Osteoblast (primary cell): ENCODE measurements around the gene COX6A1. TPM values are rescaled to one million over a fixed set of nuclear protein-coding genes. Genes with fewer than 3 reads are reported as not detected.
"Not testable (repeated sequence)": the region's sequence is repeated elsewhere in the genome, so short reads cannot be mapped to it uniquely, and the experiment has no call there.

Experiments
- DNase-seq: peaks from one replicate; pipeline ENCODE4 v3.0.0; 2011; ENCODE audit warnings: low spot score, mixed read lengths; ENCODE audit not compliant: insufficient read length; ENCODE audit errors: missing footprints
- H2AFZ ChIP-seq: 2 replicates; pipeline ENCODE4 v1.6.0; 2011; ENCODE audit warnings: mild to moderate bottlenecking, low read length
- H3K27ac ChIP-seq: 2 replicates; pipeline ENCODE4 v1.5.1; 2011; ENCODE audit warnings: mild to moderate bottlenecking, low read depth, low read length, moderate library complexity
- H3K27me3 ChIP-seq: 2 replicates; pipeline ENCODE4 v1.6.0; 2012; ENCODE audit warnings: mild to moderate bottlenecking, control low read depth, inconsistent platforms, low read length, moderate library complexity; ENCODE audit not compliant: insufficient read depth
- H3K36me3 ChIP-seq: 2 replicates; pipeline ENCODE4 v1.5.1; 2011; ENCODE audit warnings: mild to moderate bottlenecking, low read length, control low read depth, moderate library complexity; ENCODE audit not compliant: insufficient read depth
- H3K4me1 ChIP-seq: 2 replicates; pipeline ENCODE4 v1.5.1; 2011; ENCODE audit warnings: mild to moderate bottlenecking, low read length, control low read depth, moderate library complexity; ENCODE audit not compliant: insufficient read depth
- H3K4me2 ChIP-seq: 2 replicates; pipeline ENCODE4 v1.6.0; 2011; ENCODE audit warnings: mild to moderate bottlenecking, low read length; ENCODE audit not compliant: insufficient read depth
- H3K4me3 ChIP-seq: fragments of 200-600 bp; sonication (generic); 3 replicates; pipeline ENCODE4 v1.5.1; 2012; ENCODE audit warnings: mild to moderate bottlenecking, low read length, inconsistent platforms; ENCODE audit not compliant: insufficient read depth
- H3K79me2 ChIP-seq: 2 replicates; pipeline ENCODE4 v1.6.0; 2012; ENCODE audit warnings: mild to moderate bottlenecking, low read length, control low read depth, inconsistent platforms; ENCODE audit not compliant: insufficient read depth
- H3K9me3 ChIP-seq: 2 replicates; pipeline ENCODE4 v1.5.1; 2011; ENCODE audit warnings: low read depth, low read length, control low read depth
- H4K20me1 ChIP-seq: 2 replicates; pipeline ENCODE4 v1.6.0; 2012; ENCODE audit warnings: mild to moderate bottlenecking, low read length, control low read depth; ENCODE audit not compliant: insufficient read depth
- CTCF ChIP-seq: IDR thresholded peaks from 2 replicates; pipeline ENCODE4 v1.5.1; 2011; ENCODE audit warnings: mild to moderate bottlenecking, low read depth, low read length, moderate library complexity; ENCODE audit errors: extremely low read depth
- total RNA-seq: library from RNA; depleted of rRNA; stranded (reverse); fragments of >200 nt; gene quantifications from 2 replicates; pipeline ENCODE4 v1.2.3, GENCODE V29; 2012

COX6A1 gene
- total RNA-seq, 1 donor = 256 TPM

GRCh38 chr12:120483621-120484020 lies 45.7 kb downstream of the COX6A1 start:
- H3K36me3 ChIP-seq = no peaks in the 10 kb centered on the region
- no peak for DNase-seq
- H4K20me1 ChIP-seq = peaks cover 5% of the 10 kb centered on the region
- no peak overlapping the region for H3K4me2 ChIP-seq
- H2AFZ ChIP-seq = no peak overlapping the region
- H3K4me1 ChIP-seq = no peaks in the 10 kb centered on the region
- no peak for TF ChIP-seq CTCF
- no peaks in the 10 kb centered on the region for H3K27me3 ChIP-seq
- no peaks in the 10 kb centered on the region for H3K9me3 ChIP-seq
- no peaks in the 10 kb centered on the region for H3K79me2 ChIP-seq
- H3K4me3 ChIP-seq = no peak overlapping the region
- H3K27ac ChIP-seq = no peak overlapping the region

- Histone ChIP-seq H4K20me1 (peaks cover 6% of the 10 kb centered on the region), H3K27ac (no peak overlapping the region), H3K4me1 (no peaks in the 10 kb centered on the region), H3K4me2 (no peak overlapping the region), H3K4me3 (no peak overlapping the region), H3K79me2 (no peaks in the 10 kb centered on the region), H3K27me3 (no peaks in the 10 kb centered on the region), H3K36me3 (no peaks in the 10 kb centered on the region), H3K9me3 (no peaks in the 10 kb centered on the region), H2AFZ (no peak overlapping the region)
- no peak for DNase-seq
- no peak for TF ChIP-seq CTCF
Measured at GRCh38 chr12:120485961-120486881, 48.3 kb downstream of the COX6A1 start.

GRCh38 chr12:120487552-120487951 lies 49.6 kb downstream of the COX6A1 start:
- not testable (repeated sequence) for H3K4me1 ChIP-seq, H3K27me3 ChIP-seq, H2AFZ ChIP-seq, H3K79me2 ChIP-seq, H3K4me3 ChIP-seq, H3K9me3 ChIP-seq, DNase-seq, H3K4me2 ChIP-seq, H3K27ac ChIP-seq, H3K36me3 ChIP-seq, H4K20me1 ChIP-seq

GRCh38 chr12:120488057-120488640 lies 50.2 kb downstream of the COX6A1 start:
- no peak overlapping the region for H3K4me3 ChIP-seq
- H3K4me2 ChIP-seq = no peak overlapping the region
- no peaks in the 10 kb centered on the region for H3K4me1 ChIP-seq
- H3K27me3 ChIP-seq = no peaks in the 10 kb centered on the region
- H3K79me2 ChIP-seq = no peaks in the 10 kb centered on the region
- peaks cover 6% of the 10 kb centered on the region for H4K20me1 ChIP-seq
- no peak for TF ChIP-seq CTCF
- no peak overlapping the region for H2AFZ ChIP-seq
- H3K36me3 ChIP-seq = peaks cover 5% of the 10 kb centered on the region
- no peaks in the 10 kb centered on the region for H3K9me3 ChIP-seq
- no peak for DNase-seq
- H3K27ac ChIP-seq = no peak overlapping the region
